Activated T-helper 2 cell treated with anti-CD3 and anti-CD28 coated beads, Interferon-gamma antibody, Interleukin-2, Interleukin-4, amounts not matched to agents 10 μg/mL and 5 μg/mL and 100 μg/mL, durations not matched to agents 14 hours and 24 hours and 36 hours (primary cell): Measurements from ENCODE around the gene PDPN. TPM values are rescaled to one million over a fixed set of nuclear protein-coding genes. Genes with fewer than 3 reads are reported as not detected.

Experiments used
- total RNA-seq: library from RNA; stranded (reverse); gene quantifications from 2 replicates; pipeline ENCODE4 v1.2.3, GENCODE V29; 2022

Gene PDPN
- total RNA-seq, 1 donor from 2014 or later: not detected

Other genes starting within 250 kb of the PDPN start
- gene PRAMEF14, start 236.7 kb upstream of the PDPN start, total RNA-seq: not detected in 2 replicates
- gene PRAMEF19, start 211.9 kb upstream of the PDPN start, total RNA-seq: not detected in 2 replicates
- not detected in 2 replicates for gene PRAMEF17, start 194.2 kb upstream of the PDPN start, total RNA-seq
- not detected in 2 replicates for gene PRAMEF20, start 173.4 kb upstream of the PDPN start, total RNA-seq
- gene LRRC38, start 69.8 kb upstream of the PDPN start, total RNA-seq: not detected in 2 replicates
- gene PRDM2, start 116.4 kb downstream of the PDPN start, total RNA-seq: 45.0 and 47.3 TPM in 2 replicates